ENCODE measurements around the gene WBP11.

GRCh38 chr12:14803011-14803829, at the start of gene WBP11, which contains the start of gene C12orf60:
- TF ChIP-seq POLR2AphosphoS5 (IDR thresholded peaks at IDR 0.05) (peak; percentile 78 to 93 (median 78)), POLR2A (IDR thresholded peaks at IDR 0.05) (peak in 1 of 4 donors; percentile 52)
